AG09309 (cell line): ENCODE measurements around the gene SRPX.

ENCODE experiments used
- DNase-seq: peaks from one replicate; pipeline ENCODE4 v3.0.0-alpha.2; 2010; ENCODE audit warnings: low read depth
- H3K4me3 ChIP-seq: 2 replicates; pipeline ENCODE4 v1.5.1; 2011; ENCODE audit warnings: mild to moderate bottlenecking, low read depth, low read length, moderate library complexity; ENCODE audit not compliant: control insufficient read depth
- TF ChIP-seq, protein P1 (sequence below): IDR thresholded peaks from 2 replicates; pipeline ENCODE4 v1.5.1; 2011; ENCODE audit warnings: mild to moderate bottlenecking, low read depth, low read length, inconsistent platforms; ENCODE audit not compliant: insufficient read depth, control insufficient read depth; ENCODE audit errors: missing control alignments

The SRPX gene, protein sequence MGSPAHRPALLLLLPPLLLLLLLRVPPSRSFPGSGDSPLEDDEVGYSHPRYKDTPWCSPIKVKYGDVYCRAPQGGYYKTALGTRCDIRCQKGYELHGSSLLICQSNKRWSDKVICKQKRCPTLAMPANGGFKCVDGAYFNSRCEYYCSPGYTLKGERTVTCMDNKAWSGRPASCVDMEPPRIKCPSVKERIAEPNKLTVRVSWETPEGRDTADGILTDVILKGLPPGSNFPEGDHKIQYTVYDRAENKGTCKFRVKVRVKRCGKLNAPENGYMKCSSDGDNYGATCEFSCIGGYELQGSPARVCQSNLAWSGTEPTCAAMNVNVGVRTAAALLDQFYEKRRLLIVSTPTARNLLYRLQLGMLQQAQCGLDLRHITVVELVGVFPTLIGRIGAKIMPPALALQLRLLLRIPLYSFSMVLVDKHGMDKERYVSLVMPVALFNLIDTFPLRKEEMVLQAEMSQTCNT

DNA sequence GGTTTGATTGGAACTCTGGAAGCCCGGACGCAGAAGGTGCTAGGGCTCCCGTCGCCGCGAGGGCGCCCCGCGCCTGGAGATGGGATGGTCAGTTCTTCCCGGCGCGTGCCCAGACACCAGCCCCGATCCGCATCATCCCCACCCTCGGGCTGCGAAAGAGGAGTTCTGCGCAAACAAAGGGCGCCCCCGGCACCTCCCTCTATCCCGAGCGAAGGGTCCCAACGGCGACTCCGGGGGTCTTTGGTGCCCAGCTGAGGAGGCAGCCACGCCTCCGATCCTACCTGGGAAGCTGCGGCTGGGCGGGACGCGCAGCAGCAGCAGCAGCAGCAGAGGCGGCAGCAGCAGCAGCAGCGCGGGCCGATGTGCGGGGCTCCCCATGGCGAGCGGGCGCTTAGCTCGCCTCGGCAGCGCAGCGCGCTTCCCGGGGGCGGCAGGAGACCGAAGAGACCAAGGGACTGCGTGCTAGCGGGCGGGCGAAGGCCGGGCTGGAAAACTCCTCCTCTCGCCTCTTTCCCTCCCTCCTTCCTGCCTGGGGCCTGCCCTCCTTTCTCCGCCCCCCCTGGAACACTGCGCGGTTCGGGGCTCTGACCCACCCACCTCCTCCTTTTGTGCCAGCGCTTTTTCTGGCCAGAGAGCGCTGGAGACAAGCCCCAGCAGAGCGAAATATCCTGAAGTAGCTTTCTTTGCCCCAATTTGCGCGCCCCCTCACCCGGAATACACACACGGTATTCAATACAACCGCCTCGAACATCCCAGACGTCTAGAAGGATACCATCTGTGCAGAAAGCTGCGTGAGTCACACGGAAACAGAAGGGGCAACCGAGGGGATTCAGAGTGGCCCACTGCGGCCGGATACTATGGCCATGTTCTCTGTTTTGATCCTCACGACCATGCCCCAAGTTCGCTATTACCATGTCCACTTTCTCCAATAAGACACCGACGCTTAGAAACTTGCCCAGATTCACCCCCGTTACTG lies at the start of gene SRPX:
TSS of gene SRPX (minus strand) at position 457 of the 976 bp plus-strand sequence. CDS start at position 378, 79 bp downstream.
- no peak for DNase-seq
- peak within 1 kb of the TSS; percentile 64 for H3K4me3 ChIP-seq
- TF ChIP-seq, protein P1, sequence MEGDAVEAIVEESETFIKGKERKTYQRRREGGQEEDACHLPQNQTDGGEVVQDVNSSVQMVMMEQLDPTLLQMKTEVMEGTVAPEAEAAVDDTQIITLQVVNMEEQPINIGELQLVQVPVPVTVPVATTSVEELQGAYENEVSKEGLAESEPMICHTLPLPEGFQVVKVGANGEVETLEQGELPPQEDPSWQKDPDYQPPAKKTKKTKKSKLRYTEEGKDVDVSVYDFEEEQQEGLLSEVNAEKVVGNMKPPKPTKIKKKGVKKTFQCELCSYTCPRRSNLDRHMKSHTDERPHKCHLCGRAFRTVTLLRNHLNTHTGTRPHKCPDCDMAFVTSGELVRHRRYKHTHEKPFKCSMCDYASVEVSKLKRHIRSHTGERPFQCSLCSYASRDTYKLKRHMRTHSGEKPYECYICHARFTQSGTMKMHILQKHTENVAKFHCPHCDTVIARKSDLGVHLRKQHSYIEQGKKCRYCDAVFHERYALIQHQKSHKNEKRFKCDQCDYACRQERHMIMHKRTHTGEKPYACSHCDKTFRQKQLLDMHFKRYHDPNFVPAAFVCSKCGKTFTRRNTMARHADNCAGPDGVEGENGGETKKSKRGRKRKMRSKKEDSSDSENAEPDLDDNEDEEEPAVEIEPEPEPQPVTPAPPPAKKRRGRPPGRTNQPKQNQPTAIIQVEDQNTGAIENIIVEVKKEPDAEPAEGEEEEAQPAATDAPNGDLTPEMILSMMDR = no peak

DNA sequence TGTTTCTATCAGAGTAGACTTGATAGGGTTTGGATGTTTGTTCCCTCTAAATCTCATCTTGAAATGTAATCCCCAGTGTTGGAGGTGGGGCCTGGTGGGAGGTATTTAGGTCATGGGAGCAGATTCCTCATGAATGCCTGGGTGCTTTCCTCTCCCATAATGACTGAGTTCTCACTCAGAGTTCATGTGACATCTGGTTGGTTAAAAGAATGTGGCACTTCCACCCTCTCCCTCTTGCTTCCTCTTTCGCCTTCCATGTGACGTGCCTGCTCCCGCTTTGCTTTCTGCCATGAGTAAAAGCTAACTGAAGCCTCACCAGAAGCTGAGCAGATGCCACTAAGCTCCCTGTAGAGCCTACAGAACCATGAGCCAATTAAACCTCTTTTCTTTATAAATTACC lies 47.3 kb upstream of the SRPX start:
- H3K4me3 ChIP-seq = no peak overlapping the region
- TF ChIP-seq, protein P1 = no peak
- no peak for DNase-seq

DNA sequence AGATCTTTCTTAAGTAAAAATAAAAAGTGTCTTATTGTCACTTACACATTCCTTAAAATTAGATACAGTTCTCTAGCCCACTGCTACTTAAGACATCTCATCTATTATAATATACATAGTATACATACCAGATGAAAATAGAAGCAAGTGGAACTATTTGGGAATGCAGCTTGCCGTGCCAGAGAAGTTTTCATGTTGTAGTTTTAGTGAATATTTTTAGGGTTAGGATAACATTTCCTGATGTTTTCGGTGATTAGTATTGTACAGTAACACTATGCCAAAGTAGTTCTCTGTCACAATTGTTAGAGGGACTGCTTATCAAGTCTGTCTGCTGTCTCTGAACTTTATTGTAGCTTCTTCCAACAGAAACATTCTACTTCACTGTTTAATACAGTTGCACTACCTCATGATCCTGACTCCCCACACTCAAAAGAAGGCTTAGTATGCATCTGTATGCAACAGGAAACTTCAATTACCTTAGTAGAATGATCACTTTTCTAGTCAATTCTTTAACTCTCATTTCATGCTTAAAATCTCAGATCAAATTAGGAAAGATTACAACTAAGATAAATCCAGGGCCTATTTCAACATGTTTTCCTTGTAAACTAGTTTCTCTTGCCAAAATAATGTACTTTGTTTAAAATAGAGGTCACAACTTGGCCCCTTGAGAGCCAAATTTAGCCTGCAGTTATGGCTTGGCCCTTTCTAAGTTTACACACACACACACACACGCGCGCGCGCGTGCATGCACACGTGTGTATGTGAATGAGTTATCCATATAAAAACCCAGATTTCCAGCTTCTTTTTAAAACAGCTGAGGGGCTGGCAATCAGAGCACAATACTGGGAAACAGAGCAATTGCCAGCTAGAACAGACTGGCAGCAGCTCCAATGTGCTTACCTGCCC lies 42.3 kb upstream of the SRPX start:
- no peak for DNase-seq
- no peak overlapping the region for H3K4me3 ChIP-seq
- TF ChIP-seq, protein P1 = no peak

DNA sequence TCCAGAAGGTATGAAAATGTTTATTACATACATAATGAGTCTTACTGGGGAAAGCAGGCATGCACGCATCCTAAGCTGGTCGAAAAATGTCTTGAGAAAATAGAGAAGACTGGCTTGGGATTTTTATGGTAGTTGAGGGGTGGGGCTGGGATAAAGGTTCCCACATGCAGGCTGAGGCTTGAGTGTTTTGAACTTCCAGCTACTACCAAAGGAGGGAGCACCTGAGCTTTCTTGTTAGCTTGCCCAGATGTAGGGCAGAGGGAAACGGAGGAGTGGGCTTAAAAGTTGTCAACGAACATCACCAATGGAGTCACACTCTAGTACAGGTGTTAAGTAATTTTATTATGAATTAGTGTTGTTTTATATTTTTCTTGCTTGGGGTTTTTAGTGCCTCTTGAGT lies 39.6 kb upstream of the SRPX start:
- no peak for DNase-seq
- TF ChIP-seq, protein P1 = peak; percentile 51
- H3K4me3 ChIP-seq = no peak overlapping the region

DNA sequence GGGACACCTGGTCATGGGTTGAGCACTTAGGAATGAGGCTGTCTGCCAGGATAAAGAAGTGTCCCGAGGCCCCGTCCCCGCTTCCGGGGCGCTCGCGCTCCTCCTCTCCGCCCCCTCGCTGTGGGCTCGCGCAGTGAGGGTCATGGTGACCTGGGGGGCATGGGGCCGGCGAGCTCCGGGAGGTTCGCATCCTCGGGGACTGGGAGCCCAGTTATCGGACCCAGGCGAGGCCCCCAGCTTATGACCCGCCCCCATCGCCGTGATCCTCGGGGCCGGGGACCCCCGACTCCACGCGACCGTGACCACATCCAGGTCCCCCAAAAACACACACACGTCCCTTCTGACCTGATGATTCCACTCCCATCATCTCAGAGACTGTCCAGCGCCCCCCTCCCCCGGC lies 35.3 kb upstream of the SRPX start:
- TF ChIP-seq, protein P1 = no peak
- DNase-seq = no peak
- H3K4me3 ChIP-seq = no peak overlapping the region
